HepG2 (cell line): ENCODE results near the gene ESYT1. TPM values are rescaled to one million over a fixed set of nuclear protein-coding genes. Genes with fewer than 3 reads are reported as not detected.
A peak's percentile ranks its signal among the peaks of the same experiment; 100 is the strongest.

ENCODE experiments used
- ATF4 ChIP-seq, 2 experiments: fragments of 450-650 bp in 1 of 2; sonication (generic) in 1 of 2; formaldehyde crosslinking; IDR thresholded peaks; 2 replicates each; pipeline versions ENCODE4 v1.5.0 to v1.8.0; 2020 to 2022; ENCODE audit warnings: mild to moderate bottlenecking in 1 of 2, missing genetic modification reagents in 1 of 2
- MAZ ChIP-seq, 2 experiments: sonication (generic) in 1 of 2; formaldehyde crosslinking in 1 of 2; IDR thresholded peaks; 2 replicates each; pipeline versions ENCODE4 v1.5.0 to v1.6.1; 2012 to 2020; ENCODE audit warnings: low read depth in 2 of 2, mild to moderate bottlenecking in 2 of 2, borderline replicate concordance in 1 of 2, improper control_type of control experiment in 1 of 2, low read length in 1 of 2, missing genetic modification reagents in 1 of 2, moderate library complexity in 1 of 2
- NAIF1 ChIP-seq: sonication (generic); formaldehyde crosslinking; IDR thresholded peaks from 2 replicates; pipeline ENCODE4 v1.5.0; 2020; ENCODE audit warnings: mild to moderate bottlenecking, missing genetic modification reagents, borderline replicate concordance
- NCOR1 ChIP-seq: fragments of 200-600 bp; sonication (generic); IDR thresholded peaks from 2 replicates; pipeline ENCODE4 v1.7.0; 2017; ENCODE audit warnings: antibody characterized with exemption, low read length, borderline replicate concordance
- PBX2 ChIP-seq: IDR thresholded peaks from 2 replicates; pipeline ENCODE4 v1.6.1; 2016; ENCODE audit warnings: control low read depth
- PRDM4 ChIP-seq: sonication (generic); formaldehyde crosslinking; IDR thresholded peaks from 2 replicates; pipeline ENCODE4 v1.9.0; 2021; ENCODE audit warnings: missing genetic modification reagents, borderline replicate concordance
- RAD21 ChIP-seq: fragments of 450-650 bp; formaldehyde crosslinking; IDR thresholded peaks from 2 replicates; pipeline ENCODE4 v1.5.0; 2020; ENCODE audit warnings: mild to moderate bottlenecking
- SATB2 ChIP-seq: sonication (generic); formaldehyde crosslinking; IDR thresholded peaks from 2 replicates; pipeline ENCODE4 v1.5.0; 2020; ENCODE audit warnings: missing genetic modification reagents
- SOX6 ChIP-seq, 2 experiments: fragments of 450-650 bp in 1 of 2; sonication (generic) in 1 of 2; formaldehyde crosslinking in 1 of 2; IDR thresholded peaks; 2 replicates each; pipeline versions ENCODE4 v1.4.0 to v1.6.1; 2017 to 2020; ENCODE audit warnings: antibody characterized with exemption in 1 of 2, mild to moderate bottlenecking in 1 of 2, missing genetic modification reagents in 1 of 2
- SRF ChIP-seq: IDR thresholded peaks from 2 replicates; pipeline ENCODE4 v1.6.1; 2011; ENCODE audit warnings: mild to moderate bottlenecking, low read depth, low read length, moderate library complexity
- ZGPAT ChIP-seq: IDR thresholded peaks from 2 replicates; pipeline ENCODE4 v1.6.1; 2016; ENCODE audit warnings: mild to moderate bottlenecking
- ZIK1 ChIP-seq: sonication (generic); formaldehyde crosslinking; IDR thresholded peaks from 2 replicates; pipeline ENCODE4 v1.5.0; 2020; ENCODE audit warnings: mild to moderate bottlenecking, low read depth, missing genetic modification reagents, borderline replicate concordance
- ZMYM3 ChIP-seq: sonication (generic); formaldehyde crosslinking; IDR thresholded peaks from 2 replicates; pipeline ENCODE4 v1.5.1; 2020; ENCODE audit warnings: mild to moderate bottlenecking, missing genetic modification reagents
- ZNF280B ChIP-seq: sonication (generic); formaldehyde crosslinking; IDR thresholded peaks from 2 replicates; pipeline ENCODE4 v1.5.0; 2020; ENCODE audit warnings: missing genetic modification reagents, mild to moderate bottlenecking, borderline replicate concordance
- ZNF331 ChIP-seq: sonication (generic); formaldehyde crosslinking; IDR thresholded peaks from 2 replicates; pipeline ENCODE4 v1.4.0; 2020; ENCODE audit warnings: missing genetic modification reagents
- ZNF570 ChIP-seq: sonication (generic); formaldehyde crosslinking; IDR thresholded peaks from 2 replicates; pipeline ENCODE4 v1.4.0; 2020; ENCODE audit warnings: mild to moderate bottlenecking, missing genetic modification reagents, borderline replicate concordance
- ZNF746 ChIP-seq: sonication (generic); formaldehyde crosslinking; IDR thresholded peaks from 2 replicates; pipeline ENCODE4 v1.8.0; 2022; ENCODE audit warnings: mild to moderate bottlenecking, missing genetic modification reagents
- polyA plus RNA-seq, 8 experiments: library from polyadenylated mRNA; depleted of rRNA in 3 of 8; stranded (reverse) in 7 of 8; unstranded in 1 of 8; fragments of >200 nt; fragmentation: Illumina TruSeq in 4 of 8; extraction: Trizol in 4 of 8; gene quantifications; 2 replicates each; pipeline versions ENCODE4 v1.2.1 to v1.2.3, GENCODE V29; 2011 to 2016; ENCODE audit warnings: low read depth in 4 of 8, missing spikeins in 1 of 8, mixed read lengths in 1 of 8; ENCODE audit not compliant: insufficient read depth in 1 of 8
- total RNA-seq, 5 experiments: library from RNA; depleted of rRNA; stranded (reverse); fragments of >200 nt; fragmentation: Illumina TruSeq; extraction: Trizol; gene quantifications; 2 replicates each; pipeline ENCODE4 v1.2.3, GENCODE V29; 2016; ENCODE audit warnings: low read depth in 1 of 5
- TF ChIP-seq, protein P1 (sequence below): IDR thresholded peaks from 2 replicates; pipeline ENCODE4 v1.6.1; 2012; ENCODE audit warnings: inconsistent platforms

The ESYT1 gene
- total and polyA plus RNA-seq, 2 of the 13 experiments (the other 11 are each of a cell fraction or from before 2014, with no cell fraction given) = 66.9 to 71.0 TPM

- no peak for TF ChIP-seq SOX6 (IDR thresholded peaks at IDR 0.05)
- peak; percentile 86 for TF ChIP-seq SOX6 (CRISPR knock-in tag; IDR thresholded peaks at IDR 0.05)
- no peak for TF ChIP-seq ZIK1 (CRISPR knock-in tag)
- TF ChIP-seq, protein P1, sequence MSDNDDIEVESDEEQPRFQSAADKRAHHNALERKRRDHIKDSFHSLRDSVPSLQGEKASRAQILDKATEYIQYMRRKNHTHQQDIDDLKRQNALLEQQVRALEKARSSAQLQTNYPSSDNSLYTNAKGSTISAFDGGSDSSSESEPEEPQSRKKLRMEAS = peak; percentile 56; the same call in 1 of the 2 replicates
- peak; percentile 78; the same call in 1 of the 2 replicates for TF ChIP-seq ZNF746 (CRISPR knock-in tag)
- 0 out of 2 replicates have a peak, but pooled peaks have one; percentile 17 for TF ChIP-seq ZGPAT (CRISPR knock-in tag)
- no peak for TF ChIP-seq ZNF570
- TF ChIP-seq PBX2 (CRISPR knock-in tag) = no peak
- TF ChIP-seq ZMYM3 (CRISPR knock-in tag) = no peak
- TF ChIP-seq MAZ (IDR thresholded peaks at IDR 0.05; ENCODE audit: borderline replicate concordance, low read depth, low read length) = no peak
- TF ChIP-seq MAZ (CRISPR knock-in tag; IDR thresholded peaks at IDR 0.05; ENCODE audit: low read depth) = 0 out of 2 replicates have a peak, but pooled peaks have one; percentile 14
- peak; percentile 61; the same call in 1 of the 2 replicates for TF ChIP-seq ZNF280B (CRISPR knock-in tag)
- peak; percentile 29; the same call in 1 of the 2 replicates for TF ChIP-seq SRF
- TF ChIP-seq PRDM4 = no peak
- peak; percentile 9; the same call in 1 of the 2 replicates for TF ChIP-seq NCOR1
- peak; percentile 92 for TF ChIP-seq ZNF331 (CRISPR knock-in tag)
- TF ChIP-seq ATF4 (CRISPR knock-in tag; IDR thresholded peaks at IDR 0.05) = 0 out of 4 replicates have a peak, but pooled peaks of 1 of the 2 experiments have one; percentile 1
- TF ChIP-seq NAIF1 (CRISPR knock-in tag) = no peak
- no peak for TF ChIP-seq SATB2
- peak; percentile 30; the same call in 1 of the 2 replicates for TF ChIP-seq RAD21 (CRISPR knock-in tag)
Observed at GRCh38 chr12:56157201-56158028, 29.3 kb downstream of the ESYT1 start (continued).
